Lower lobe of right lung (tissue), 2 donors: Measurements from ENCODE around the gene AP4S1. TPM values are rescaled to one million over a fixed set of nuclear protein-coding genes. Genes with fewer than 3 reads are reported as not detected.

Experiments used
- ATAC-seq, 2 donors: fragments of 200-7000 bp; cut with Tn5 transposase; one replicate each; pipeline ENCODE4 v1.9.1; 2020 to 2022; ENCODE audit warnings: mild to moderate bottlenecking in 2 of 2, moderate library complexity in 2 of 2
- DNase-seq: peaks from one replicate; pipeline ENCODE4 v3.0.0-alpha.2; 2020
- H3K27ac ChIP-seq: fragments of 200-600 bp; one replicate; pipeline ENCODE4 v1.8.0; 2022
- H3K27me3 ChIP-seq: fragments of 200-600 bp; one replicate; pipeline ENCODE4 v1.8.0; 2022; ENCODE audit warnings: low read depth
- H3K36me3 ChIP-seq: fragments of 200-600 bp; one replicate; pipeline ENCODE4 v1.8.0; 2022; ENCODE audit warnings: mild to moderate bottlenecking
- H3K4me1 ChIP-seq: fragments of 200-600 bp; one replicate; pipeline ENCODE4 v1.8.0; 2022
- H3K4me3 ChIP-seq: fragments of 200-600 bp; one replicate; pipeline ENCODE4 v1.8.0; 2022; ENCODE audit warnings: mild to moderate bottlenecking
- H3K9me3 ChIP-seq: fragments of 200-600 bp; one replicate; pipeline ENCODE4 v1.8.0; 2022
- intact Hi-C: fragments of 100-400 bp; cut with DNase I; formaldehyde crosslinking; loops from one replicate; pipeline ENCODE4 v1.11.0; 2022
- total RNA-seq: library from RNA; stranded (reverse); fragmentation: NEBNext Ultra II Directional; extraction: Animal tissue kit (Norgen Biotek cat#: 25700); gene quantifications from one replicate; pipeline ENCODE4 v1.2.1, GENCODE V29; 2021
- TF ChIP-seq, protein P1 (sequence below): fragments of 200-600 bp; IDR thresholded peaks from one replicate; pipeline ENCODE4 v1.8.0; 2022; ENCODE audit warnings: antibody characterized with exemption, mild to moderate bottlenecking
- donor health status: DM: no; HTN: yes; CAD: no; lungs with severe emphysema.

AP4S1 gene
- total RNA-seq, 1 donor from 2014 or later: 8.6 TPM

DNA sequence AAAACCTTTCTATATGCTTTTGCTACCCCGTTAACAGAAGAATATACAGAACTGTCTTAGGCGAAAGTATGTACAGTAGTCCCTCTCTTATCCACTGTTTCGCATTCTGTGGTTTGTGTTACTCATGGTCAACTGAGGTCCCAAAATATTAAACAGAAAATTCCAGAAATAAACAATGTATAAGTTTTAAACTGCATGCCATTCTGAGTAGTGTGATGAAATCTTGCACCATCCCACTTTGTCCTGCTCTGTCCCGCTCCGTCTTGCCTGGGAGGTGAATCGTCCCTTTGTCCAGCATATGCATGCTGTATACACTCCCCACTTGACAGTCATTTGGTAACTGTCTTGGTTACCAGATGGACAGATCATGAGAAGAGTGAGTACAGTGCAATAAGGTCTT, 70.8 kb downstream of the AP4S1 start:
- TF ChIP-seq, protein P1, sequence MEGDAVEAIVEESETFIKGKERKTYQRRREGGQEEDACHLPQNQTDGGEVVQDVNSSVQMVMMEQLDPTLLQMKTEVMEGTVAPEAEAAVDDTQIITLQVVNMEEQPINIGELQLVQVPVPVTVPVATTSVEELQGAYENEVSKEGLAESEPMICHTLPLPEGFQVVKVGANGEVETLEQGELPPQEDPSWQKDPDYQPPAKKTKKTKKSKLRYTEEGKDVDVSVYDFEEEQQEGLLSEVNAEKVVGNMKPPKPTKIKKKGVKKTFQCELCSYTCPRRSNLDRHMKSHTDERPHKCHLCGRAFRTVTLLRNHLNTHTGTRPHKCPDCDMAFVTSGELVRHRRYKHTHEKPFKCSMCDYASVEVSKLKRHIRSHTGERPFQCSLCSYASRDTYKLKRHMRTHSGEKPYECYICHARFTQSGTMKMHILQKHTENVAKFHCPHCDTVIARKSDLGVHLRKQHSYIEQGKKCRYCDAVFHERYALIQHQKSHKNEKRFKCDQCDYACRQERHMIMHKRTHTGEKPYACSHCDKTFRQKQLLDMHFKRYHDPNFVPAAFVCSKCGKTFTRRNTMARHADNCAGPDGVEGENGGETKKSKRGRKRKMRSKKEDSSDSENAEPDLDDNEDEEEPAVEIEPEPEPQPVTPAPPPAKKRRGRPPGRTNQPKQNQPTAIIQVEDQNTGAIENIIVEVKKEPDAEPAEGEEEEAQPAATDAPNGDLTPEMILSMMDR: no peak
- H3K4me3 ChIP-seq: no peak overlapping the region
- no peaks in the 10 kb centered on the region for H3K9me3 ChIP-seq
- no peaks in the 10 kb centered on the region for H3K27me3 ChIP-seq
- no peak overlapping the region for H3K27ac ChIP-seq
- peaks cover 47% of the 10 kb centered on the region for H3K36me3 ChIP-seq
- ATAC-seq (no peak), DNase-seq (no peak)
- peaks cover 3% of the 10 kb centered on the region for H3K4me1 ChIP-seq
- intact Hi-C loops: no loop called here

DNA sequence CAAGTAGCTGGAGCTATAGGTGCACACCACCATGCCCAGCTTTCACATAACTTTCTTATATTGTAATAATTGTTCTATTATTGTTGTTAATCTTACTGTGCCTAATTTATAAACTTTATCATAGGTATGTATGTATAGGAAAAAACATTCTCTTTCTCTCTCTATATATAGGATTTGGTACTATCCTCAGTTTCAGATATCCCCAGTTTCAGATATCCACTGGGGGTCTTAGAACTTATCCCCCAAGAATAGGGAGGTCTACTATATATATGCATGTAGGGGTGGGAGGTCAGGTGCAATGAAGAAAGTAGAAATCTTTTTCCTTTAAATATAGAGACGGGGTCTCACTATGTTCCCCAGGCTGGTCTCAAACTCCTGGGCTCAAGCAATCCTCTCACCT, 71.6 kb downstream of the AP4S1 start:
- DNase-seq: no peak
- TF ChIP-seq, protein P1: no peak
- Histone ChIP-seq H3K27ac (no peak overlapping the region), H3K9me3 (no peaks in the 10 kb centered on the region), H3K27me3 (no peaks in the 10 kb centered on the region), H3K4me3 (no peak overlapping the region), H3K4me1 (no peaks in the 10 kb centered on the region), H3K36me3 (peaks cover 55% of the 10 kb centered on the region)
- intact Hi-C loops: no loop called here
- no peak for ATAC-seq

DNA sequence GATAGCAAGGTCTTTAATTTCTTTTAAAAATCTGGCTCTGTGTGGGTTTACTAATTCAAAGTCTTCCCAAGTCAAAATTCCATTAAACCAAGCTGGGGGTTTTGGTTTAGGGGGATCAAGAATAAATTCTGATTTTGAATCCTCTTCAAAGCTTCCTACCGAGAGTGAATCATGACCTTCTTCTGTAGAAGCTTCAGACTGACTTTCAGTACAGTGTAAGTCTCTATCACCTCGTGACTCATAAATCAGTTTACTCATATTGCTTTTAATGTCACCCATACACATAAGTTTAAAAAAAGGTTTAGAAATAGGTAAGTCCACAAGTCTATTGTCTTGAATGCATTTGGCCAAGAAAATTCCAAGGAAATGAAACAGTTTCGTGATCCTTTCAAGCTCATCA, 81.3 kb downstream of the AP4S1 start:
- H3K36me3 ChIP-seq: peaks cover 100% of the 10 kb centered on the region
- intact Hi-C loops: no loop called here

DNA sequence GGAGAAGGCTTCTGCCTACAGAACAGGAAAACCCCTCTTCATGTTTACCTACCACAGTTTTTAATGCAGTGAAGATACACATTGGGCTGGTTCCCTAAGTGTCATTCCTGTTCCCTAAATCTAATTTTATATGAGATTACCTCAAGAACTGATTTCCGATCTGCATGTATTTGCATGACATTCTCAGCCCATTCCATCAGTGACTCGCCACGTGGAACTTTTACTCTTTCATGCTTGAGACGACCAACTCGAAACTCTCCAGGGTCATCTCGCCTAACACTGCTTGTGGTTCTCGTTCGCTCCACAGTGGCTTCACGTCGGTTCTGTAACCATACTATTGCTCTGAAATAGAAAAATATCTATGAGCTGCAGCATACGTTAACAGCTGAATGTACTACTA, 83.8 kb downstream of the AP4S1 start:
- Histone ChIP-seq H3K27ac (no peak overlapping the region), H3K9me3 (no peaks in the 10 kb centered on the region), H3K36me3 (peaks cover 100% of the 10 kb centered on the region), H3K27me3 (no peaks in the 10 kb centered on the region), H3K4me1 (no peaks in the 10 kb centered on the region), H3K4me3 (no peak overlapping the region)
- DNase-seq: no peak
- intact Hi-C loops: no loop called here
- TF ChIP-seq, protein P1: no peak
- no peak for ATAC-seq

More for the DNA sequence above, 81.3 kb downstream of the AP4S1 start:
- DNase-seq: no peak
- Histone ChIP-seq H3K9me3 (no peaks in the 10 kb centered on the region), H3K27me3 (no peaks in the 10 kb centered on the region), H3K27ac (no peak overlapping the region), H3K4me1 (no peaks in the 10 kb centered on the region), H3K4me3 (no peak overlapping the region)
- no peak for ATAC-seq
- TF ChIP-seq, protein P1: no peak

DNA sequence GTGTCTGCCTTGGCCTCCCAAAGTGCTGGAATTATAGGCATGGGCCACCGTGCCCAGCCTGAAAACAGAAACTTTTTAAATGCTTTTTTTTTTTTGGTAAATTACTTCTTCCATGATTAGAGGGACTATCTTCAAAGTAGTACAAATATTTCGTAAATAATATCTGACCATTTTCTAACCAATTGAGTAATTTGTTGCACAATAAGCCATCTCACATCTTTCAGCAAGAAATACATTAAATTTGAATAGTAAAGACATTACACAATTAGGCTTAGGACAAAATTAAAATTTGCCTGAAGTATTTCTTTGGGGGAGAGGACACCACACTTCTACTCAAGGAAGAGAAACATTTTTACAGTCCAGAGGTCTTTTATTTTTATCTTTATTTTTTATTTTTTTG, 85.4 kb downstream of the AP4S1 start:
- Histone ChIP-seq H3K4me3 (no peak overlapping the region), H3K9me3 (no peaks in the 10 kb centered on the region), H3K36me3 (peaks cover 100% of the 10 kb centered on the region), H3K27me3 (no peaks in the 10 kb centered on the region), H3K4me1 (no peaks in the 10 kb centered on the region), H3K27ac (no peak overlapping the region)
- TF ChIP-seq, protein P1: no peak
- ATAC-seq: no peak
- no peak for DNase-seq
- intact Hi-C loops: no loop called here

DNA sequence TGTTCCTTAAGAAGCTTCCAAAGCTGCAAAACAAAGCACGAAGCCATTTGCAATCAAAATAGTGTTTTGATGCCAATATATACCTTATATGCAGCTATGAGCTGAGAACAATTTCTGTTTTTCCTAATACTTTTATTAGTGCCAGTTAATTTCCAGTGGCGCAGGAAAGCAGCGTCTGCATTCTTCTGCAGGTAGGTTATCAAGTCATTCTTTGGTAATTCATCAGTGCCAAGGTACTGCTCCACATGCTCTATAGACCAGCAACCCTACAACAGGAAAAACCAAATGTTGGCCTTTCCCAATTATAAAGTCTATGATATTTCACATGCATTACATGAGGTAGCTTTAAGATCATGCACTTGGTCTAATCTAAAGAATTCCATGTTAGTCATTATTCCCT, 88.3 kb downstream of the AP4S1 start:
- TF ChIP-seq, protein P1: no peak
- Histone ChIP-seq H3K27ac (no peak overlapping the region), H3K27me3 (no peaks in the 10 kb centered on the region), H3K36me3 (peaks cover 100% of the 10 kb centered on the region), H3K9me3 (no peaks in the 10 kb centered on the region), H3K4me3 (no peak overlapping the region), H3K4me1 (no peaks in the 10 kb centered on the region)
- DNase-seq (no peak), ATAC-seq (no peak)
- intact Hi-C loops: no loop called here
